GM18502 (cell line): ENCODE results near the gene SVEP1.
"Not testable (repeated sequence)": the region's sequence is repeated elsewhere in the genome, so short reads cannot be mapped to it uniquely, and the experiment has no call there.

Source experiments
- ATAC-seq: cut with Tn5 transposase; IDR thresholded peaks from one replicate; pipeline ENCODE4 v1.9.1; 2021; ENCODE audit warnings: mild to moderate bottlenecking; ENCODE audit not compliant: unreplicated experiment, poor library complexity

Gene SVEP1

DNA sequence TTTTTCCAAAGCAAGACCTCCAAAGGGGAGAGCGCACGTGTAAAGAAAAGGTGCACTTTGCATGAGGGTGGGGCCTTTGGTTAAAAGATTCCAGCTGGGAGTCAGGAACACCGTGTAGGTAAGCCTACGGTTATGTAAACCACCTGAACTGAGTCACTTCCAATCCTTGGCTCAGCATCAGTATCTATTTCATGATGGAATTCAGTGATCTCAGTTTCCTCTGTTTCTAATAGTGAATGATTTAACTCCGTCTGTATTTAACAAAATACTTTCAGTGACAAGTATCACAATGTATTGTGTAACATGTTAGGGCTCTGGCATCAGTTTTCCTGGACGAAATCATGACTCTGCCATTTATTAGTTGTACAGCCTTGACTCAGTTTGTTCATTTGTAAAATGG is 1.3 kb upstream of the SVEP1 start:
- ATAC-seq = no peak

DNA sequence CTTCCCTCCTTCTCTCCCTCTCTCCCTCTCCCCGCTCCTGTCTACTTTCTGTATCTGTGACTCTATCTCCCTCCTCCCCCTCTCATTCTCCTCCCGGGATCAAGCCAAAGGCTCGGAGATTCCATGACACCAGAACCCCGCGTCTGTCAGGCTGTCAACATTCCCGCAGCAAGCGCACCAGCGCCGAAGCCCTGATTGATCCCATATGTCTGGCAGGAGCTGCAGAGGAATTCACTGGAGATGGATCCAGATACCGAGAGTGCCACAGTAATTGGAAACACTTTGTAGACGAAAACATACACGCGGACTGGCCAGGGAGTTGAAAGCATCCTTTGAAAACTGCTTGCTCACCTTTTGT is 300 bp upstream of the SVEP1 start:
- no peak for ATAC-seq

DNA sequence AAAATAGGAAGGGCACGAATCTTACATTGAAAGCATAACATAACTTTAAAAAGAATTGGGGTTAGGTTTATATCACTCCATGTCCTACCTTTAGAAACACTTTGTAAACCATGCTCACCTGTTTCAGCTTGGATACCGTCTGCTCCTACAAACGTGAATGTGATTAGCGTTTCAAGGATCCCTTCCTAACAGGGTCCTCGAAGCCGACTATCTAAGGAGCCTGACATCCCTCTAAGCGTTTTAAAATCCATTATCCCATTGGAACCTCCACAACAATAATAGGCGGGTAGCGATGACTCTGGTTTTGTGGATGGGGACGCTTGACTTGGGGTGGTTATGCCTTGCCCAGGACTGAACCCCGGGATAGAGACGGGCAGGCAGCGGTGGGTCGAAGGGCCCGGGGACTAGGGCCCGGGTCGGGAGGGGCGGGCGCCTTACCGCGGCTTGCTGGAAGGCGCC is 937 bp downstream of the SVEP1 start:
- ATAC-seq = no peak

DNA sequence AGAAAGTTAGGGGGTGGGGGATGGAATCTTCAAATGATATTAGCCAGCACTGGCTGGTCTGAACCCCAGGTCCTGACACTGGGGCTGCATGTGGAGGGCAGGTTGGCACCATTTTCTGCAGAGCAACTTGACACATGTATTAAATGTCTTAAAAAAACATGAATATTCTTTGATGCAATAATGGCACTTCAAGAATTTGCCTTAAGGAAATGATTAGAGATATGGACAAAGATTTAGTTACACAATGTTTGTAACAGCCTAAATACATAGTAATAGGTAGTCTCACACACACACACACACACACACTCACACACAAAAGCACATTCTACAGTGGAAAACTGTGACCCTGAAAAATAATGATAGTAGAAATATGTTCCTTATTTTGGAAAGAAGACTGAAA is 3.6 kb downstream of the SVEP1 start:
- ATAC-seq = no peak

DNA sequence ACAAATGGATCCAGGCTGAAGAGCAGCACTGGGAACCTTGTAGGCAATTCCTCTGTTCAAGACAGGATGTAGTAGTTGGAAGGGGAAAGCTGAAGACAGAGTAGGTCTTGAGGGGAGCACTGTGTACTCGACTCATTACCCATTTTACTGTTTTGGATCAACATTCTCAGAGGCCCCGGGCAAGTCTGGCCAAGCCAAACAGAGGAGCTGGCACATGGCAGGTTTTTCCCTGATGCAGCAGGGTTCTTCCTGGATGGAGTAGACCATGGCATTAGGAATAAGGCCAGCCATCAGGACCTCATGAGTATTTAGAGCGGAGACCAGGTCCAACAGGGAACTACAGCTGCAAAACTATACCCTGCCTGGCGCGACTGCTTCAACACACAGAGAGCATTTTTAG is 4.4 kb downstream of the SVEP1 start:
- ATAC-seq = no peak

DNA sequence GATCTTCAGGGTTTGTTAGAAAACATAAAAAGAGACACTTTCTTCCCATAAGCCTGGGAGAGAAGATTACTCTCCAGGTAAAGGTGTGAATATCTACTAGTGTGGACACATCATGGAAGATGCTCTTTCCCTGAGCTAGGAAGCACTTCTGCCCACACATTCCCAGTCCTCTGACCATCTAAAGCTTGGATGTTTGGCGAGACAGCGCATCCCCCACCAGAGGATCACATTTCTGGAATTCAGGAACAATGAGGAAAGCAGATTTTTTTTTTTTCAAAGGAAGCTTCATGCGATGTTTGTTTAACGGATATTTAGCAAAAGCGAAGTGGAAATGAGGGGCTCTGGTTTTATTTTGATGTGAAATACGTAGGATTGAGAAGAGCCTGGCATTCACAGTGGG is 6.2 kb downstream of the SVEP1 start:
- no peak for ATAC-seq

DNA sequence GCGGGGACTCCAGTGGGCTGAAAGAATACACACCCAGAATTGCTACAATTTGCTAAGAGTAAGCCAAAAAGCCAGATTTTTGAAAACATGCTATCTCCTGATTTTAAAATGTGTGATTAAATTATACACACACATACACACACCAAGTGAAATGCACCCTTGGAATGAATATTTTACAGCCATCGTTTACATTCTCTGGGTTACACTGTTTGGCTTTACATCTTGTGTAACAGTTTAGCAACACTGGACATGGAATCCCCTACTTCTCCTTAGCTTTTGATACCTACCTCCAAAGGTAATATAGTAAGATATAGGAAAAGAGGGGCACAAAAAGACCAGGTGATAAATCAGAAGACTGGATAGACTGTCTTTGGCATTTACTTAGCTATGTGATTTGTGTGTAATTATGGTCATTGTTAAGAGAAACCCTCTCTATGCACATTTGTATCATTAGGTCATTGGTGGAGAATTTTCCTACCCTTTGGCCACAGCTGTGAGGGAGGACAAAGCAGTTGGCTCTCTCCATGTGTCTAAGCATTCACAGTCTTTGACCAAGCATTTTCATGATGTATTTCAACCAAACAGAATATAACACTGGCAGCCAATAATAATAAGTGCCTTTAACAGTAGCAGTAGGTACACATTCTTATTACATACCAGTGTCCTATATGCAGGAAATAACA is 7.6 kb downstream of the SVEP1 start:
- ATAC-seq = no peak

DNA sequence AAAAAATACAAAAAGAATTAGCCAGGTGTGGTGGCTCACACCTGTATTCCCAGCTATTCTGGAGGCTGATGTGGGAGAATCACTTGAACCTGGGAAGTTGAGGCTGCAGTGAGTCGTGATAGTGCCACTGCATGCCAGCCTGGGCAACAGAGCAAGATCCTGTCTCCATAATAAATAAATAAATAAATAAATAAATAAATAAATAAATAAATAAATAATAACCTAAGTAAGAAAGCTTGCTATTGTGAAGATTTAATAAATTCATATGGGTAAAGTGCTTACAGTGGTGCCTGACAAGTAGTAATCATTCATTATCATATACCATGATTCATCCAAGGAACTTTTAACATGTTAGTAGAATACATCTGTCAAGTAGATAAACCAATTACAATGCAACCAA is 13.4 kb downstream of the SVEP1 start:
- ATAC-seq = no peak

DNA sequence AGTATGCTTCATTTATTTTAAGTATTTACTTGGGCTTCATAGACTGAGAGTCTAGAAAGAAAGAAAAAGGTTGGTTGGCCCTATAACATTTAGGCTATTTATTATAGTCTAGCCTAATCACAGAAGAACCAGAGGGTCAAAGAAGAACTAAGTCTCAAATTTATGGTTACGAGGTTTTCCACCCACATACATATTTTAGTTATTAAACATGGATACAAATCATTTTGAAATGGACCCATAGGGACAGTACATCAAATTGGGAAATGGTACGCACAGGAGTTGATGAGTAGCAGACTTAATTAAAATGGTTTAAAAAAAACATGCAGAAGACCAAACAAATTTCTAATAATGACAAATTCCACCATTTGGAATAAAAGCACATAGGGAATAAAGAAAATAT is 17.7 kb downstream of the SVEP1 start:
- ATAC-seq = no peak

DNA sequence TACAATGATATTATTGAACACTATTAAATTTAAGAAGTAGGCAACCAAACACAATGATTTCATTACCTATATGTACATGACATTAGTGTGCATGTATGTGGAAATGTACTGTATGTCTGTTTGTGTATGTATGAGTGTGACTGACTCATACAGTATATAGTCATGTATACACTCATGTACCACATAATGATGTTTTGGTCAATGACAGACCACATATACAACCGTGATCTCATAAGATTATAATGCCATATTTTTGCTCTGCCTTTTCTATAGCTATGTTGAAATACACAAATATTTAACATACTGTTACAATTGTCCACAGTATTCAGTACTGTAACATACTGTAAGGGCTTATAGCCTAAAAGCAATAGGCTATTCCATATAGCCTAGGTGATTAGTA is 19.7 kb downstream of the SVEP1 start:
- ATAC-seq = no peak

DNA sequence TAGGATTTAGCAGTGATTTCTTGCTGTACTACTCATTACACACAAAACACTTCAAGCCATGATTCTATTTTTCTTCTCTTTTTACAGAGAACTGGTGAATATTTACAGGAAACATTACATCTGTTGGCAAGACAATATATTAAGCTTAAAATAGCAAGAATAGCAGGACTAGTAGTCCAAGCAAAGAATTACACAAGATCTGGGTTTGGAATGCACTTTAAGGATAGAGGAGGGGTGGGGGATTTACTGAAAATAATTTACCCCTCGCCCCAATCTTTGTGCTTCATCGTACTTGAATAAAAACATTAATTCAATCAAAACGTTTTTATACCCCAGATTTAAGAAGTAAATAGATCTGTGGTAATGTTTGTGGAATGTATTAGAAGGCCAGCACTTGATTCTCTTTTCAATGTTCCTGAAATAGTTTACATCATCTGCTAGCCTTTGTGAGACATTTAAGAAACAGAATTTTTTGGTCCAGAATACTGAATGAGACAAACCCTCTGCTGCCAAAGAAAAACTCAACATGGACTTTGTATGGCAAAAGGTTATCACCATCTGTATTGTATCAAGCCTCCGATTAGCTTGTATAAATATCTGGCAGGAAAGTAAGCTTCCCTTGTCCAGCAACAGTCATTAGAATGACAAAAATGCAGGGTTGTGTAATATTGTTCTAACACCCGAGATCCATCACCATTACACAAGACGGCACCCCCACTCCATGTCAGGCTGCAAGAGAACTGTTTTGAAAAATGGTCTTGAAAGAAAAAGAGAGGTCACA is 23.8 kb downstream of the SVEP1 start:
- no peak for ATAC-seq

DNA sequence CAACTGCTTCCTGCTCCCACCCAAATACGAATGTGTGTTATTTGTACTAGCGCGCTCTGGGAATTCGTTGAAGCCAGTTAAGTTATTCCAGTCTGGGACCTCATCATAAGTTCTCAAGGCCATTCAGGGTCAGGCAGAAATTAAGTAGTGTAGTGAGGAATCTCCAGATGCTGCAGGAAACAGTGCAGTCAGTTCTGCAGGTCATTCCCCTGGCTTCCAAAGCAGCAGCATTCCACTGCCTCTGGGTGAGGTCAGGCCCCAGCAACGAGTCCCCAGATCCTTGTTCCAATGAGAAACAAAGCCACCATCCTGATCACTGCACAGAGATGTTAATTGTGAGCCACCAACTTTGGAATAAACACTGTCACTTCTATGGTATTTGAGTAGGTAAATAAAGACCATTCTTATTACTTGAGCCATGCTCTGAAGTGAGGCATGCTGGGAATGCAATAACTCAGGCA is 33.1 kb downstream of the SVEP1 start:
- ATAC-seq = no peak

DNA sequence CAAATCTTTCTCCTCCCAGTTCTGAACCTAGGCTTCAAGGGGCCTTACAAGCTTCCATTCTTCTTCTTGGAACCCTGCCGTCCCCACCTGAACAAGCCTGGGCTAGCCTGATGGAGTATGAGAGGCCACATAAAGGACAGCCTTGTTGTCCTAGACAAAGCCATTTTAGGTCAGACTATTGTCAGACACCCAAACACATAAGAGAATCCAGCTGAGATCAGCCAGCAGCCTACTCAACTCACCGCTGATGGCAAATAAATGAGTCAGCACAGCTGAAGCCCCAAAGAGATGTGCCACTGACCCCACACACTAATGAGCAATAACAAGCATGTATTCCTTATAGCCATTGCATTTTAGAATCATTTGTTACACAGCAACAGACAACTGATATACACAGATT is 33.8 kb downstream of the SVEP1 start:
- ATAC-seq = no peak

DNA sequence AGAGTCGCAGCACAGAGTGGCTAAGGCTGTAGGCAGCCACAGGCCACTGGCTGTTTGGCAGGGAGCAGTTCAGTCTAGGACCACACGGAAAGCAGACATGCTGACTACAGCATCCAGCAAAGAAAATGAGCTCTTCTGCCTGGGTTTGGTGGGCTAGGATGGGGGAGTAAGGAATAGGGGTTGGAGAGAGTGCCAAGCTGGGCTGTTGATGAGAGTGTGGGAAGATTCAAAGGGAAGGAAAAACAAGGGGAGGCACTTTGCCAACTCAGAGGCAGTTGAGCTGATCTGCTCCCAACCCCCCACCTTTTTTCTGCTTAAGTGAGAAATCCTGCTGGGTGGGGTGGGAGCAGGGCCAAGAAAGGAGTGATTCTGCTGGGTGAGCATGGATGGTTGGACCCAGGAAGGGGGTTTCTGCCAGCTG is 35.9 kb downstream of the SVEP1 start:
- no peak for ATAC-seq

DNA sequence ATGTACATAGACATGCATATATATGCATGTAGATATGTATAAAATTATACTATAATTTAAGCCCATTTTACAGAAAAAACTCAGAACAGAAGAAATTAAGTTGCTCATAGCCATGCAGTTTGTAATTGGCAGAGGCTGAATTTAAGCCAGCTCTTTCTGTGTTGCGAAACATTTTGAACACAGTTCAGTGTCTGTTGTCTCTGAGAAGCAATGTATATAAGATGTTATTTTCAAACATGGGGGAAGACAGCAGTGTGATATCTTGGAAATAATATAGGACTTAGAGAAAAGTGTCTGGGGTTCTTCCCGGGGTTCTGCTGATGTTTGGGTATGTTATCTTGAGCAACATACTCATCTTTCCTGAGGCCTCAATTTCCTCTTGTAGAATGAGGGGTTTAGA is 37.6 kb downstream of the SVEP1 start:
- no peak for ATAC-seq

DNA sequence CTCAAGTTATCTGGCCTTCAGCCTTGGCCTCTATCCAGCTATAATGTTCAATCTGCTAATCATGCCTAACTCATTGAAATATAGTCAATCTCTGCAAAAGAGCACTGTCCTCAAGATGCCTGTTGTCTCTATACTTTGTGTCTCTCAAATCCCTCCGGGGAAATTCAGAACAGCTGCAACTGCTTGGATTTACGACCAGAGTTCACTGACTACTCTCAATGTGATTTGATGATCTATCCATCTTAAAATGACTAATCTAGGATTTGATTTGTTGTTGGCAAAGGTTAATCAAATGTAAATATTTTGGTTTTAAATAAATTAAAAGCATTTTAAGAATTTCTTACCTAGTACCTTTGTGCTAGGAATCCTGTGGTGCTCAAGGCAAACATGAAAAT is 40.9 kb downstream of the SVEP1 start:
- ATAC-seq = no peak

DNA sequence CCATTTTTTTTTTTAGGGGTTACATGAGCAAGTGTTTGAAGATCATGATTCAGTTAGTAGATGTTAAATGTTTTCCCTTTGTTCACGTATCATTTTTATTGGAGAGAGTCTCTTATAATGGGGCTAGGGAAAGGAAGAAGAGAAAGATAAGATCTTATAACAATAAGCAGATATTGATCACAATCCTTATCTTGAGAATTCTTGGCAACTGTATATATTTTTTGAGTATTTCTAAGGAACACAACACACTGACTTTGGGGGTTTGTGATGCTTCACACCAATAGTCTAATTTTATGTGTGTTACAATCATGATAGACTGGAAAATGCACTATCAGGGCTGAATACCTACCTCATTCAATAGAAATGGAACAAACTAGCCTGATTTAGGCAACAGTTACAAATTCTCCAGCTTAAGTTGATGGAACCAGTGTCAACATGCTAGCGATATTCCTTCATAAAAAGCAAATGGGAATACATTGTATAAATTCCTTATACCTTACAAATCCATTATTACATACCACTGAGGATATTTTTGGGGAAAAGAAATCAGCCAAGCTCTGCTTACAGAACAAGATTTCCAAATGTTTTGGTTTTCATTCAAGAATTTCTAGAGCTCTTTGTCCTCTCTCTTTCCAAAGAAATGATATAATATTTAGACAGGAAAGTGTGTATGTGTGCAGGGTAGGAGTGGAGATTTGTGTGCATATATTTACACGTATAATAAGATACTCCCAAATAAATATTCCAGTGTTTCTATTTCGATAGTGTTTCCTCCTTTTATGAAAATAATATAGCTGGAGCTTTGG is 41.5 kb downstream of the SVEP1 start:
- no peak for ATAC-seq

DNA sequence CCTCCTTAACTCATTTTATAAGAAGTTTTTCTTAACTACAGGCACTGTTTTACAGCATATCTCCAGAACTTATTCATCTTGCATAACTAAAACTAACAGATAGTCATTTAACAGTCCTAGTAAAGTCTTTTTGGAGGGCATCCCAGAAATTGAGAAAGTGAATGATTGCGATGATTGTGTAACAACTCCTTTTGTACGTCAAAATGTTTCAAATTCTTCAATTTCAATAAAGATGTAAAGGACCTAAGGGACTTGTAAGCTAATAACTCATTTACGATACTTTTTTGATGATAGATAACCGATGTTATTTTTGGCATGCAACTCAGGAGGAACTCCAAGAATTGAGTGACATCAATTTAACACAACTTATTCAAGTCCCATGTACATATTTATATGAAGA is 42.7 kb downstream of the SVEP1 start:
- ATAC-seq = no peak

DNA sequence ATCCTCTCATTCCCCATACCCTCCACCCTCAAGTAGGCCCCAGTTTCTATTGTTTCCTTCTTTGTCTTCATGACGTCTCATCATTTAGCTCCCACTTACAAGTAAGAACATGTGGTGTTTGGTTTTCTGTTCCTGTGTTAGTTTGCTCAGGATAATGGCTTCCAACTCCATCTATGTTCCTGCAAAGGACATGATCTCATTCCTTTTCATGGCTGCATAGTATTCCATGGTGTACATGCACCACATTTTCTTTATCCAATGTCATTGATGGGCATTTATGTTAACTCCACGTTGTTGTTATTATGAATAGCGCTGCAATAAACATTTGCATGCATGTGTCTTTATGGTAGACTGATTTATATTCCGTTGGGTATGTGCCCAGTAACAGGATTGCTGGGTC is 45.4 kb downstream of the SVEP1 start:
- not testable (repeated sequence) for ATAC-seq

DNA sequence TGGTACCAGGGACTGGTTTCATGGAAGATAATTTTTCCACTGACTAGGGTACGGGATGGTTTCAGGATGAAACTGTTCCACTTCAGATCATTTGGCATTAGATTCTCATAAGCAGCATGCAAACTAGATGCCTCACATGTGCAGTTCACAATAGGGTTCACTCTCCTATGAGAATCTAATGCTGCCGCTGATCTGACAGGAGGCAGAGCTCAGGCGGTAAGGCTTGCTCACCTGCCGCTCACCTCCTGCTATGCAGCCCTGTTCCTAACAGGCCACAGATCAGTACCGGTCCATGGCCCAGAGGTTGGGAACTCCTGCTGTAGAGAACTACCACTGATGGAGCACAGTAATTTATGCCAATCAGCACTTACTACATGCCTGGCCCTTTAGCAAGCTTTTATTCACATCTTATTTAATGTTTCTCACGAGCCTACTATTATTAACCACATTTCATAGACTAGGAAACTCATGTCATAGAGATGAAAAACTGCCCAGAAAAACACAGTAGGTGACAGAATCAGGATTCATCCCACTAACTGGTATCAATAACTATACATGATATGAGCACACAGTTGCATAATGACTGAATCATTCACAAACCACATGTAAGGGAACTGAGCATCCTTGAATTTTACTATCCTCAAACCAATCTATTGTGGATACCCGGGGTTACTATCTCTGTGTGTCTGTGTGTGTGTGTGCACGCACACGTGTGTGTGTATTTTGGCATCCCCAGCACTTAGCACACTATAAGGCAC is 46.5 kb downstream of the SVEP1 start:
- no peak for ATAC-seq
